ENCODE measurements around the gene MRTFB.

DNA sequence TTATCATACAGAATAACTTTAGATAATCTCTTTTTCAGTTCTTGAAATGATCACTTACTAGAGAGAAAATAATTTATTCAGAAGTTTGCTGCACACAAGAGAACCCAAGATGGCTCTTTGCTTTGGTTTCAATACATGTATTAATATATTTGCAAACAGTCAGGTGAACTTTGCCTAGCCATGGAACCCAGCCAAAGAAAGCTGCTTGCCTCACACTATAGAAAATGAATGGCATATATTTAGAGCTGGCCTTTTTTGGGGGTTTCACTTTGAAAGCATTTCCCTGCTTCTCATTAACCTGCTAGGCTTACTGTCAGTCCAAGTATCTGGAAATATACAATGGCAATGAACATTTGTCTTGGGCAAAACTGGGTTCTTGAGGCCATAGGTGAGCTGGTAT lies 75.3 kb downstream of the MRTFB start:
- no peak for TF ChIP-seq EZH2 (IDR thresholded peaks at IDR 0.05; ENCODE audit: borderline replicate concordance, low read depth, low read length, severe bottlenecking)
- TF ChIP-seq CTCF (IDR thresholded peaks at IDR 0.05; ENCODE audit: extremely low read depth in 1 of 2, insufficient read depth in 1 of 2, low read depth in 1 of 2, low read length in 2 of 2), result no peak
- no peak for TF ChIP-seq POLR2A (IDR thresholded peaks at IDR 0.05; ENCODE audit: low read depth, low read length)
- no peak for TF ChIP-seq GATA2 (IDR thresholded peaks at IDR 0.05; ENCODE audit: insufficient read depth, insufficient read length, low read depth, low read length)

Data from endothelial cell of umbilical vein (primary cell).